Loucy (cell line): ENCODE measurements around the gene FNDC1.

Experiments
- H2AFZ ChIP-seq: fragments of 200-600 bp; sonication (generic); 2 replicates; pipeline ENCODE4 v1.6.0; 2016; ENCODE audit warnings: antibody characterized with exemption, mild to moderate bottlenecking, low read length, moderate library complexity
- H3F3A ChIP-seq: fragments of 200-600 bp; 2 replicates; pipeline ENCODE4 v1.6.0; 2016; ENCODE audit warnings: antibody characterized with exemption, low read depth, mild to moderate bottlenecking
- H3K27me3 ChIP-seq: fragments of 200-600 bp; sonication (generic); 2 replicates; pipeline ENCODE4 v1.6.1; 2014; ENCODE audit warnings: low read length, mild to moderate bottlenecking; ENCODE audit not compliant: insufficient read depth, poor library complexity, severe bottlenecking
- H3K36me3 ChIP-seq: fragments of 200-600 bp; sonication (generic); 2 replicates; pipeline ENCODE4 v1.6.1; 2016; ENCODE audit warnings: low read length; ENCODE audit not compliant: insufficient read depth
- H3K4me1 ChIP-seq: fragments of 200-600 bp; sonication (generic); 2 replicates; pipeline ENCODE4 v1.5.1; 2014; ENCODE audit warnings: low read length, mild to moderate bottlenecking; ENCODE audit not compliant: insufficient read depth, poor library complexity, severe bottlenecking
- H3K4me2 ChIP-seq: fragments of 200-600 bp; sonication (generic); 2 replicates; pipeline ENCODE4 v1.6.0; 2014; ENCODE audit warnings: antibody characterized with exemption, low read length, low read depth, mild to moderate bottlenecking; ENCODE audit not compliant: poor library complexity, severe bottlenecking
- H3K4me3 ChIP-seq: fragments of 200-600 bp; sonication (generic); 2 replicates; pipeline ENCODE4 v1.5.1; 2014; ENCODE audit warnings: low read length, mild to moderate bottlenecking, mixed read lengths; ENCODE audit not compliant: poor library complexity, severe bottlenecking
- H3K79me2 ChIP-seq: fragments of 200-600 bp; sonication (generic); 2 replicates; pipeline ENCODE4 v1.6.1; 2014; ENCODE audit warnings: low read length; ENCODE audit not compliant: insufficient read depth
- H3K9ac ChIP-seq: fragments of 200-600 bp; sonication (generic); 2 replicates; pipeline ENCODE4 v1.6.0; 2014; ENCODE audit warnings: mild to moderate bottlenecking, low read depth, low read length, moderate library complexity; ENCODE audit not compliant: poor library complexity, severe bottlenecking
- H3K9me2 ChIP-seq: fragments of 200-600 bp; sonication (generic); replicated peaks from 2 replicates; pipeline ENCODE4 v1.6.1; 2016; ENCODE audit warnings: low read depth, low read length, mixed read lengths
- H3K9me3 ChIP-seq: fragments of 200-600 bp; sonication (generic); 2 replicates; pipeline ENCODE4 v1.6.1; 2014; ENCODE audit warnings: mild to moderate bottlenecking, antibody characterized with exemption, low read length, low read depth; ENCODE audit not compliant: insufficient read depth
- H4K20me1 ChIP-seq: fragments of 200-600 bp; sonication (generic); 2 replicates; pipeline ENCODE4 v1.6.0; 2014; ENCODE audit warnings: antibody characterized with exemption, low read length, mild to moderate bottlenecking; ENCODE audit not compliant: insufficient read depth, poor library complexity, severe bottlenecking
- CTCF ChIP-seq: fragments of 200-600 bp; sonication (generic); conservative IDR thresholded peaks from 2 replicates; pipeline ENCODE4 v1.5.1; 2014; ENCODE audit warnings: mild to moderate bottlenecking, antibody characterized with exemption, low read length
- EZH2phosphoT487 ChIP-seq: fragments of 200-600 bp; IDR thresholded peaks from 2 replicates; pipeline ENCODE4 v1.6.1; 2018; ENCODE audit warnings: antibody characterized with exemption, mild to moderate bottlenecking, moderate library complexity, borderline replicate concordance

Gene FNDC1

GRCh38 chr6:159321267-159321666 is 152.1 kb downstream of the FNDC1 start:
- no peaks in the 10 kb centered on the region for H3K36me3 ChIP-seq

More at GRCh38 chr6:159321267-159321666, 152.1 kb downstream of the FNDC1 start:
- Histone ChIP-seq H2AFZ (no peak overlapping the region), H3K9me3 (no peaks in the 10 kb centered on the region), H3K27me3 (no peaks in the 10 kb centered on the region), H3K4me2 (no peak overlapping the region), H3K9me2 (no peaks in the 10 kb centered on the region), H3K9ac (no peak overlapping the region), H3K79me2 (no peaks in the 10 kb centered on the region), H4K20me1 (no peaks in the 10 kb centered on the region), H3K4me1 (no peaks in the 10 kb centered on the region), H3F3A (no peaks in the 10 kb centered on the region), H3K4me3 (no peak overlapping the region)
- TF ChIP-seq EZH2phosphoT487 (no peak), CTCF (no peak)
